ES-I3 (cell line): ENCODE results near the gene DUSP15.
"Not testable (repeated sequence)": the region's sequence is repeated elsewhere in the genome, so short reads cannot be mapped to it uniquely, and the experiment has no call there.

Experiments
- H3K36me3 ChIP-seq: 2 replicates; pipeline ENCODE4 v1.6.1; 2013; ENCODE audit warnings: mild to moderate bottlenecking, low read length, control low read depth, moderate library complexity; ENCODE audit not compliant: insufficient read depth
- H3K4me1 ChIP-seq: 2 replicates; pipeline ENCODE4 v1.6.1; 2013; ENCODE audit warnings: mild to moderate bottlenecking, control low read depth, low read length; ENCODE audit not compliant: insufficient read depth
- H3K9ac ChIP-seq: 2 replicates; pipeline ENCODE4 v1.6.1; 2013; ENCODE audit warnings: low read depth, mild to moderate bottlenecking, low read length, moderate library complexity
- H3K9me3 ChIP-seq: 2 replicates; pipeline ENCODE4 v1.6.1; 2013; ENCODE audit warnings: mild to moderate bottlenecking, low read length, moderate library complexity; ENCODE audit not compliant: control insufficient read depth, insufficient read depth

The DUSP15 gene

DNA sequence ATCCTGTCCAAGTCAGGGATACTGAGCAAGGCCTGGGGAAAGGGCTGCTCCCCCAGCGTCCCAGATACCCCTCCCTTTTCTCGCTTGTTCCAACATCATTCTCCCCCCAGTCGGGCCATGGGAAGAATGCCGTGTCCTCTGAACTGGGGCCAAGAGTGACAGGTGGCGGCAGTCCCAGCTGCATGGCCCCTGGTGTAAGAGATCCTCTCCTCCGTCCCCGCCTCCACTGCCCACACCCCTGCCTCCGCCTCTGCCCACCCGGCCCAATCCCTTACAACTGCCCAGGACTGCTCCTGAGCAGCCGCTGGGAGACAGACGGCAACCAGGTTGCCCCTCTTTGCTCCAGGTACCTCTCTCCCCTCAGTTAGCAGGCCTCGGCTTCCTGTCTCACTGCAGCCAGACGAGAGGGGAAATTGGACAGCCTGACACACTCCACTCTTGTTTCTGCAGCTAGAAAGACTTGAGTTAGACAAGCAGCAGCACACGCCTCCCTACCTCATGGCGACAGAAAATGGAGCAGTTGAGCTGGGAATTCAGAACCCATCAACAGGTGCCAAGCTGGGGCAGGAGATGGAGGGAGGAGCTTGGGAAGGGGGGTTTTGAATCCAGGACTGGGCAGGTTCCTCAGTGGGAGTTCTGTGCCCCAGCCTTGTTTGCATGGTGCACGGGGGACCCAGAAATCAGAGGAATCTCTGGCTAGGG, 51.1 kb downstream of the DUSP15 start, which contains the start of gene MYLK2:
Gene MYLK2, plus strand, starts transcription at position 274 of the 702 bp plus-strand sequence. Its CDS starts 225 bp downstream, at position 499.
- Histone ChIP-seq H3K36me3 (no peaks in the 10 kb centered on the region), H3K4me1 (peaks cover 3% of the 10 kb centered on the region), H3K9me3 (no peaks in the 10 kb centered on the region), H3K9ac (no peak within 1 kb of the TSS)

DNA sequence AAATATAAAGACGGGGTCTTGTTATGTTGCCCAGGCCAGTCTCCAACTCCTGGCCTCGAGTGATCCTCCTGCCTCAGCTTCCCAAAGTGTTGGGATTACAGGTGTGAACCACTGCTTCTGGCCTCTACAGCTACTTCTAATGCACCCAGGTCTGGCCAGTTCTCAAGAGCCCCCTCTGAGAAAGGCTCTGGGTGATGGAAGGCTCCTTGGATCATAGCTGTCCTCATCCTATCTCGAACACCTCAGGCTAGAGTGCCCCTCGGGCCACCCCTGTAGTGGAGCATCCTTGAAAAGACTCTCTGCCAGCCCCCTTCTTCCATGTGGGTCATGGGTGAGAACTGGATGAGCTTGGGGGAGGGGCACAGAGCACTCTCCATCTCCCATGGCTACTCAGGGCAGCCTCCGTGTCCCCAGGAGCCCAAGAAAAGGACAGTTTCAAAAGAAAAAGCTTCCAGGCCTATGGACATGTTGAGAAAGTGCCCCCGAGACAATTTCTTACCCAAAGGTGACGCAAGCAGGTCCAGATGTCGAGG, 51.9 kb downstream of the DUSP15 start:
- Histone ChIP-seq H3K9me3 (no peaks in the 10 kb centered on the region), H3K36me3 (no peaks in the 10 kb centered on the region), H3K4me1 (no peaks in the 10 kb centered on the region; the same call in 1 of the 2 replicates), H3K9ac (no peak overlapping the region)

DNA sequence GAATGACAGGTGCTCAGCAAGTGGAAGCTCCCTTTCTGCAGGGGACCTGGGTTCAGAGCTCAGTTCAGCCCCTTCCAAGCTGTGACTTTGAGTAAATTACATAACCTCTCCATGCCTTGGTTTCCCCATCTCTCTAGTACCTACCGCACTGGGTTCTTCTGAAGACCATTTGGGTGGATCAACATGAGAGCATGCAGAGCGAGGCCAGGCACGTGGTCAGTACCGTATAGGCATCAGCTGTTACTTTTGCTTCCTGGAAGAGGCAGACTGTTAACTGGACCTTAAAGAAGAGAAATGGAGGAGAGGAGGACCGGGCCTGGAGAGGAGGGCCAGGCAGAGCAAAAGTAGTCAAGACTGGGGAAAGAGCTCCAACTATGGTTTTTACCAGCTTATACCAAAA, 52.9 kb downstream of the DUSP15 start:
- no peak overlapping the region for H3K9ac ChIP-seq
- no peaks in the 10 kb centered on the region; the same call in 1 of the 2 replicates for H3K4me1 ChIP-seq
- H3K9me3 ChIP-seq: no peaks in the 10 kb centered on the region

DNA sequence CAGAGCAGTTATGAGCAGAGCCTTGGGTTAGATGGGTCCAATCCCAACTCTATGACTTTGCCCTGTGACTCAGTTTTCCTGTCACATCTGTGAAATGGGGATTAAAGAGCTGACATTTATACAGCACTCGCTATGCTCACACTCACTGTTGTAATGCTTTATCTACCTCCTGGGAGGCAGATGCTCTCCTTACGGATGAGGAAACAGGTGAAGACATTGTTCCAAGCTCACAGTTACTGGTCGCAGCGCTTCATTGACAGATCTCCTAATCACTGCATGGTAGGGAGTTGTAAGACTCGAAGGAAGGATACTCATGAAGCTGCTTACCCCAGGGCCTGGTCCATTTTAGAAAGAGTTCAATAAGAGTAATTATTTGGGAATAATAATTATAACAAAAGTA, 54.1 kb downstream of the DUSP15 start:
- H3K36me3 ChIP-seq: no peaks in the 10 kb centered on the region
- no peaks in the 10 kb centered on the region; the same call in 1 of the 2 replicates for H3K4me1 ChIP-seq
- H3K9ac ChIP-seq: no peak overlapping the region
- no peaks in the 10 kb centered on the region for H3K9me3 ChIP-seq

More for the DNA sequence above, 52.9 kb downstream of the DUSP15 start:
- no peaks in the 10 kb centered on the region for H3K36me3 ChIP-seq

DNA sequence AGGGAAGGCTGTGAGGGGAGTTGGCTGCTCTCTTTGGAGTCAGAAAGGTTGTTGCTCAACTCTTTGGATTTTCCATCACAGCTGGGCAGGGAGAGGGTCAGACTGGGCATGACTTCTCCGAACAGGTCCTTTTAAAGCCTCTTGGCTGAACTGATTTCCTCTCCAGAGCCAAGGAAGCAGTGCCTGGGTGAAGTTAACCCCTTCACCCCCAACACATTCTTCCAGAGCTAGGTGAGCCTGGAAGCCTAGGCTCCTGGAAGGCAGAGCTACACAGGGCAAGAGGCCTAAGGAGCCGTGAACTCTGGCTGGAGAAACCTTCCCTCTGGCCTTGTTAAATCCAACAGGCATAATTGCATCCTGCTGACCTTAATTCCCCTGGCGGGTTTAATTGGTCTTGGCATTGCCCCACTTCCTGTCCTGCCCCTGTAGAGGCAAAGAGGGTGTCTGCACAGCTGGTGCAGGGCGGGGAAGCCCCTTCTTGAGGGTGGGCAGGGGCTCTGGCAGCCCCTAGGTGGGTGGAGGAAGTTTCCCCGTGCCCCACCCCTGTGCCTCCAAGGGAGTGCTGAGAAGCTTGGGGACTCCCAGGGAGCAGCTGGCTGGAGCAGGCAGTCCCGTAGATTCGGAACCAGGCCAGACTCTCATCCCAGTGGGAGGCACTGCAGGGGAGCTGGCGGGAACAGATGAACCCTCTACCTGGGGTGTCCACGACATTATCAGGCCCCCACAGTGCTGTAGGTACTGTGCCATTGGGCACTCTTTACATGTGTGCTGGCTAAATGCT, 54.7 kb downstream of the DUSP15 start:
- H3K9ac ChIP-seq: no peak overlapping the region
- no peaks in the 10 kb centered on the region; the same call in 1 of the 2 replicates for H3K4me1 ChIP-seq

DNA sequence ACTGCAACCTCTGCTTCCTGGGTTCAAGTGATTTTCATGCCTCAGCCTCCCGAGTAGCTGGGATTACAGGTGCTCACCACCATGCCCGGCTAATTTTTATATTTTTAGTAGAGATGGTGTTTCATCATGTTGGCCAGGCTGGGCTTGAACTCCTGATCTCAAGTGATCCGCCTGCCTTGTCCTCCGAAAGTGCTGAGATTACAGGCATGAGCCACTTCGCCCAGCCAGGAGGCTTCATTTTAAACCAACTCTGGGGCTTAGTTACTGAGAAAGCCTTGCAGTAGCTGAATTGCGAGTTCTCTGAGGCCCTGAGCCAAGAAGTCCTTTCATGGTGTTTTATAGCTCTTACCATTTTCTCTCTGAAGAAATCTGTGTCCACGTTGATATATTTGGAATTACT, 56.2 kb downstream of the DUSP15 start:
- H3K9ac ChIP-seq, H3K4me1 ChIP-seq, H3K36me3 ChIP-seq, H3K9me3 ChIP-seq: not testable (repeated sequence)

More for the DNA sequence above, 54.7 kb downstream of the DUSP15 start:
- no peaks in the 10 kb centered on the region for H3K36me3 ChIP-seq
- H3K9me3 ChIP-seq: no peaks in the 10 kb centered on the region

DNA sequence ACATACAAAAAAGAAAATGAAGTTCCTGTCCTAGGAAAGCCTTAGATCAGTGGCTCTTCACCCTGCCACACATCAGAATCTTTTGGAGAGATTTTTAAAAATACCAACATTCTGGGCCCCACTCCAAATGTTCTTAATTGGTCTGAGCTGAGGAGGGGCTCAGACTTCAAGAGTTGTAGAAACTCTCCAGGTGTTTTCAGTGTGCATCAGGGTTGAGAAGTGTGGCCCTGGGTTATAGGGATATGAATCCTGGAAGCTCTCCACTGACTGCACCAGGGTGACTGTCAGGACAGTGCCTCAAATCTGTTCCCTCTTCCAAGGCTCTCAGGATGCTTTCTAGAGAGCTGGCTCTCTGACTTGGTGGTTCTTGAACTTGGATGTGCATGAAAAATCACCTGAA, 56.7 kb downstream of the DUSP15 start:
- Histone ChIP-seq H3K9me3 (no peaks in the 10 kb centered on the region), H3K4me1 (no peaks in the 10 kb centered on the region; the same call in 1 of the 2 replicates), H3K36me3 (no peaks in the 10 kb centered on the region), H3K9ac (no peak overlapping the region)

DNA sequence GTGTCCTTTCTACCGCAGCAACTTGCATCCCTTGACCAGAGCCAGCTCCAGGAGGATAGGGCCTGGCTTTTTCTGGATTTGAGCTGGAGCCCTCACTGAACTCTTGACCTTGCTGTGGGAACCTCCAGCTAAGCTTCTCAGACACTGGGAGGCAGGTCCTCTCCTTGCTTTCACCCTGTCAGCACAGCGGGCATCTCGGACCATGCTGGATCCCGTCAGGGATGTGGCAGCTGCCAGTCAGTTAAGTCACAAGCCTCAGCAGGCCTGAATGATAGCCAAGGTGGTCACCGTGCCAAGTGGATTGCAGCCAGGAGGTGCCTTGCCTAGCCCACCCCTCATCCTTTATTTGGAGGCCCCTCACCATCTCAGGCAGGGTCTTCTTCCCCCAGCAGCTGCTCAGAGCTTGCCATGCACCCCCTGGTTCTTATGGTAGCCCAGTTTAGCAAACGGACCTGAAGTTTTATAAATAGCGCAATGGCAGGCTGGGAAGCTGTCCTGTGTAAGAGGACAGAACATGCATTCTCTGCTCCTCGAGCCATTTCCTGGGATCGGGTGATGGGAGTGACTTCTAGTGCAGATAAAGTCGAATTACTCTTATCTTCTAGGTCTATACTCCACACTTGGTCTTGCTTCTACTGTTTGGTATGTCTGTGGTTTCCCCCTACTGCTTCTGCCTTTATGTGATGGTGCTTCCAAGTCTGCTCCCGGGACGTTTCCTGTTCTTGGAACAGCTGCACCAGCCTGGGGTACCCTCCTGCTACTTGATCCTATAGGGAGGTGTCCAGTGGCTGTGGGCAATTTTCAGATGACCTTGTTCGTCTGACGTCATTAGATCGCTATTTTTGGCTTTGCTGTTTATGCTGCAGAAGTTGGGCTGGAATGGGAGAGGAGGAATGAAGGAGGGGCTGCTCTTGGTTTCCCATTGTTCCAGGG, 58.3 kb downstream of the DUSP15 start:
- Histone ChIP-seq H3K9ac (no peak overlapping the region), H3K9me3 (no peaks in the 10 kb centered on the region), H3K36me3 (no peaks in the 10 kb centered on the region), H3K4me1 (no peaks in the 10 kb centered on the region; the same call in 1 of the 2 replicates)

DNA sequence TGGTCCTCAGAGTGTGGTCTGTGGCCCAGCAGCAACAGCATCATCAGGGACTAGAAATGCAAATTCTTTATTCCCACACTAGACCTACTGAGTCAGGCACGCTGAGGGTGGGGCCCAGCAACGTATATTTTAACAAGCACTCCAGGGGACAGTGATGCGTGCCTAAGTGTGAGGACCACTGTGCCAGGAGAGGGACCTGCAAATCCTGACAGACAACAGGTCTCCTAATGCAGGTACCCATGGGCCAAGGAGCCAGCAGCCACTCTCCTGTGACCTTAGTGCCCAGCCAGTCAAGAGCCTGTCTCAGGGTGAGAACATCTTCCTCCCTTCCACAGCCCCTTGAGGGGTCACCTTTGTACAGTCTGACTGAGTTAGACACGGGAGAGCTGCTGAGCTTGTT, 59.1 kb downstream of the DUSP15 start:
- H3K9ac ChIP-seq: no peak overlapping the region
- no peaks in the 10 kb centered on the region; the same call in 1 of the 2 replicates for H3K4me1 ChIP-seq
- H3K9me3 ChIP-seq: no peaks in the 10 kb centered on the region
- H3K36me3 ChIP-seq: peaks cover under 1% of the 10 kb centered on the region; the same call in 1 of the 2 replicates
